ENCODE measurements around the gene NKD1. TPM values are rescaled to one million over a fixed set of nuclear protein-coding genes. Genes with fewer than 3 reads are reported as not detected.

The NKD1 gene
- total RNA-seq, 1 donor from 2014 or later: 31.3 TPM

- Mint-ChIP-seq H3K27ac (ENCODE audit: unreplicated experiment) (no peak overlapping the region), H3K4me3 (ENCODE audit: unreplicated experiment) (no peak overlapping the region), H3K4me1 (ENCODE audit: low read depth, unreplicated experiment) (peaks cover 13% of the 10 kb centered on the region), H3K9me3 (ENCODE audit: unreplicated experiment) (peaks cover 7% of the 10 kb centered on the region), H3K27me3 (ENCODE audit: unreplicated experiment) (no peaks in the 10 kb centered on the region), H3K36me3 (ENCODE audit: unreplicated experiment) (no peaks in the 10 kb centered on the region)
- DNase-seq: no peak
- TF ChIP-seq CTCF (IDR thresholded peaks at IDR 0.05; ENCODE audit: partially characterized antibody, unreplicated experiment): no peak
These were observed 49.5 kb downstream of the NKD1 start for GRCh38 chr16:50597563-50598255.

- peaks cover 17% of the 10 kb centered on the region for H3K4me1 Mint-ChIP-seq (ENCODE audit: low read depth, unreplicated experiment)
- no peak overlapping the region for H3K27ac Mint-ChIP-seq (ENCODE audit: unreplicated experiment)
- H3K27me3 Mint-ChIP-seq (ENCODE audit: unreplicated experiment): peaks cover under 1% of the 10 kb centered on the region
- TF ChIP-seq CTCF (IDR thresholded peaks at IDR 0.05; ENCODE audit: partially characterized antibody, unreplicated experiment): no peak
- H3K4me3 Mint-ChIP-seq (ENCODE audit: unreplicated experiment): no peak overlapping the region
- no peak for DNase-seq
- no peaks in the 10 kb centered on the region for H3K36me3 Mint-ChIP-seq (ENCODE audit: unreplicated experiment)
- H3K9me3 Mint-ChIP-seq (ENCODE audit: unreplicated experiment): peaks cover 9% of the 10 kb centered on the region
These were observed 50.2 kb downstream of the NKD1 start for GRCh38 chr16:50598256-50598894.

GRCh38 chr16:50598936-50599361, 50.8 kb downstream of the NKD1 start:
- Mint-ChIP-seq H3K36me3 (ENCODE audit: unreplicated experiment) (no peaks in the 10 kb centered on the region), H3K9me3 (ENCODE audit: unreplicated experiment) (peaks cover 9% of the 10 kb centered on the region), H3K27ac (ENCODE audit: unreplicated experiment) (no peak overlapping the region), H3K4me3 (ENCODE audit: unreplicated experiment) (no peak overlapping the region), H3K4me1 (ENCODE audit: low read depth, unreplicated experiment) (peaks cover 18% of the 10 kb centered on the region), H3K27me3 (ENCODE audit: unreplicated experiment) (peaks cover 3% of the 10 kb centered on the region)
- TF ChIP-seq CTCF (IDR thresholded peaks at IDR 0.05; ENCODE audit: partially characterized antibody, unreplicated experiment): no peak
- DNase-seq: no peak

GRCh38 chr16:50599494-50599893, 51.3 kb downstream of the NKD1 start:
- Mint-ChIP-seq H3K4me3 (ENCODE audit: unreplicated experiment) (no peak overlapping the region), H3K36me3 (ENCODE audit: unreplicated experiment) (no peaks in the 10 kb centered on the region), H3K27me3 (ENCODE audit: unreplicated experiment) (peaks cover 3% of the 10 kb centered on the region), H3K4me1 (ENCODE audit: low read depth, unreplicated experiment) (peaks cover 18% of the 10 kb centered on the region), H3K27ac (ENCODE audit: unreplicated experiment) (no peak overlapping the region), H3K9me3 (ENCODE audit: unreplicated experiment) (peaks cover 9% of the 10 kb centered on the region)
- DNase-seq: no peak
- TF ChIP-seq CTCF (IDR thresholded peaks at IDR 0.05; ENCODE audit: partially characterized antibody, unreplicated experiment): no peak
